Right lobe of liver (tissue), 4 donors: ENCODE data around the gene POLD3.

Experiments
- POLR2A ChIP-seq: fragments of 450-650 bp; IDR thresholded peaks from one replicate; pipeline ENCODE4 v1.6.1; 2017; ENCODE audit warnings: antibody characterized with exemption, mild to moderate bottlenecking
- TF ChIP-seq, protein P1 (sequence below), 4 donors: fragments of 200-600 bp in 3 of 4; fragments of 450-650 bp in 1 of 4; IDR thresholded peaks; one replicate each; pipeline versions ENCODE4 v1.5.1 to v1.8.0; 2016 to 2022; ENCODE audit warnings: antibody characterized with exemption in 4 of 4, mild to moderate bottlenecking in 2 of 4
- donor health status: DM: no; HTN: no; CAD: no.
- donor health status: DM: no; HTN: no; CAD: no.
- donor health status: DM: no; HTN: yes; CAD: no.

- TF ChIP-seq, protein P1, sequence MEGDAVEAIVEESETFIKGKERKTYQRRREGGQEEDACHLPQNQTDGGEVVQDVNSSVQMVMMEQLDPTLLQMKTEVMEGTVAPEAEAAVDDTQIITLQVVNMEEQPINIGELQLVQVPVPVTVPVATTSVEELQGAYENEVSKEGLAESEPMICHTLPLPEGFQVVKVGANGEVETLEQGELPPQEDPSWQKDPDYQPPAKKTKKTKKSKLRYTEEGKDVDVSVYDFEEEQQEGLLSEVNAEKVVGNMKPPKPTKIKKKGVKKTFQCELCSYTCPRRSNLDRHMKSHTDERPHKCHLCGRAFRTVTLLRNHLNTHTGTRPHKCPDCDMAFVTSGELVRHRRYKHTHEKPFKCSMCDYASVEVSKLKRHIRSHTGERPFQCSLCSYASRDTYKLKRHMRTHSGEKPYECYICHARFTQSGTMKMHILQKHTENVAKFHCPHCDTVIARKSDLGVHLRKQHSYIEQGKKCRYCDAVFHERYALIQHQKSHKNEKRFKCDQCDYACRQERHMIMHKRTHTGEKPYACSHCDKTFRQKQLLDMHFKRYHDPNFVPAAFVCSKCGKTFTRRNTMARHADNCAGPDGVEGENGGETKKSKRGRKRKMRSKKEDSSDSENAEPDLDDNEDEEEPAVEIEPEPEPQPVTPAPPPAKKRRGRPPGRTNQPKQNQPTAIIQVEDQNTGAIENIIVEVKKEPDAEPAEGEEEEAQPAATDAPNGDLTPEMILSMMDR (IDR thresholded peaks at IDR 0.05), result no peak
- no peak for TF ChIP-seq POLR2A
Measured at GRCh38 chr11:74546752-74547151, 45.6 kb upstream of the POLD3 start.
